Common myeloid progenitor, CD34-positive (primary cell): ENCODE results near the gene CPSF3.

Experiments
- CTCF ChIA-PET: fragments of 350-600 bp; sonication (Branson Sonifier 250); formaldehyde crosslinking; loops from one replicate; lab custom pipeline; 2021; ENCODE audit warnings: antibody characterized with exemption; lab: Charles Lee
- POLR2A ChIA-PET: fragments of 350-600 bp; sonication (Branson Sonifier 250); formaldehyde crosslinking; loops from one replicate; lab custom pipeline; 2021; ENCODE audit warnings: antibody characterized with exemption; lab: Charles Lee
- DNase-seq, 3 donors: peaks; one replicate each; pipeline versions ENCODE4 v3.0.0 to v3.0.0-alpha.2; 2013
- H3K27ac ChIP-seq, 2 experiments: 1 replicate in 1 of 2; 2 replicates in 1 of 2; pipeline ENCODE4 v1.7.0; 2013; ENCODE audit warnings: inconsistent platforms in 2 of 2, low read length in 2 of 2, mild to moderate bottlenecking in 2 of 2, low read depth in 1 of 2, moderate library complexity in 1 of 2; ENCODE audit not compliant: severe bottlenecking in 2 of 2, insufficient read depth in 1 of 2, poor library complexity in 1 of 2
- H3K27me3 ChIP-seq, 5 experiments: replicated peaks in 2 of 5; 1 replicate in 3 of 5; 2 replicates in 2 of 5; pipeline versions ENCODE4 v1.6.1 to v1.7.0; 2013; ENCODE audit warnings: low read length in 4 of 5, mild to moderate bottlenecking in 2 of 5, moderate library complexity in 2 of 5, inconsistent platforms in 1 of 5; ENCODE audit not compliant: insufficient read depth in 5 of 5, control insufficient read depth in 4 of 5
- H3K36me3 ChIP-seq, 4 experiments: 1 replicate in 2 of 4; 2 replicates in 2 of 4; pipeline versions ENCODE4 v1.6.1 to v1.7.0; 2013; ENCODE audit warnings: low read length in 3 of 4, control low read depth in 1 of 4, mild to moderate bottlenecking in 1 of 4; ENCODE audit not compliant: control insufficient read depth in 4 of 4, insufficient read depth in 4 of 4
- H3K4me1 ChIP-seq, 4 experiments: 1 replicate in 3 of 4; 2 replicates in 1 of 4; pipeline versions ENCODE4 v1.6.1 to v1.7.1; 2013; ENCODE audit warnings: low read length in 3 of 4, mild to moderate bottlenecking in 3 of 4, control low read depth in 1 of 4, inconsistent platforms in 1 of 4, moderate library complexity in 1 of 4; ENCODE audit not compliant: control insufficient read depth in 4 of 4, insufficient read depth in 4 of 4; ENCODE audit errors: control extremely low read depth in 1 of 4
- H3K4me3 ChIP-seq, 7 experiments: 1 replicate in 4 of 7; 2 replicates in 3 of 7; pipeline versions ENCODE4 v1.5.1 to v1.7.0; 2013; ENCODE audit warnings: mild to moderate bottlenecking in 7 of 7, low read length in 6 of 7, moderate library complexity in 6 of 7, inconsistent platforms in 2 of 7, low read depth in 2 of 7, control low read depth in 1 of 7; ENCODE audit not compliant: insufficient read depth in 4 of 7, control insufficient read depth in 1 of 7; ENCODE audit errors: extremely low read depth in 1 of 7
- H3K9me3 ChIP-seq, 5 experiments: 1 replicate in 4 of 5; 2 replicates in 1 of 5; pipeline versions ENCODE4 v1.6.1 to v1.7.1; 2013; ENCODE audit warnings: low read length in 4 of 5, mild to moderate bottlenecking in 2 of 5, inconsistent platforms in 1 of 5, low read depth in 1 of 5, moderate library complexity in 1 of 5; ENCODE audit not compliant: control insufficient read depth in 4 of 5, insufficient read depth in 2 of 5; ENCODE audit errors: control extremely low read depth in 1 of 5
- WGBS: methylation state at CpG from one replicate; pipeline ENCODE4 v1.1.5; 2013; ENCODE audit not compliant: insufficient coverage; 5-methylcytosine and 5-hydroxymethylcytosine counted together

Gene CPSF3

GRCh38 chr2:9422321-9423099, 944 bp upstream of the CPSF3 start:
- DNase-seq: peak; percentile 22 to 48 (median 40)

GRCh38 chr2:9423922-9424272, 443 bp downstream of the CPSF3 start:
- ChIA-PET CTCF (interaction anchor here (0.6 to 2.5 kb wide), 3 partner anchors 250 to 280 kb away, joined by 3 to 7 read pairs (median 4); no protein-coding TSS in a partner anchor), POLR2A (interaction anchor here (0.6 kb wide), 1 partner anchor 628 kb away, joined by 3 read pairs; no protein-coding TSS in a partner anchor)
- DNase-seq: peak; percentile 37 to 81 (median 74)

More at GRCh38 chr2:9422321-9423099, 944 bp upstream of the CPSF3 start:
- no peaks in the 10 kb centered on the region for H3K27me3 ChIP-seq
- CTCF ChIA-PET: interaction anchor here (2.5 kb wide), 1 partner anchor 278 kb away, joined by 7 read pairs; no protein-coding TSS in a partner anchor
- peak overlapping the region; percentile 90 to 100 (median 95) for H3K4me3 ChIP-seq
- peaks cover 11 to 30% (median 22%) of the 10 kb centered on the region in 4 experiments for H3K4me1 ChIP-seq
- H3K9me3 ChIP-seq: no peaks in the 10 kb centered on the region
- POLR2A ChIA-PET: no interaction called here
- WGBS: 18% methylated on average over 36 of the region's 42 CpGs
- peaks cover 0 to 19% (median 3%) of the 10 kb centered on the region in 4 experiments for H3K36me3 ChIP-seq
- H3K27ac ChIP-seq: peak overlapping the region in 1 of 2 experiments; percentile 94

GRCh38 chr2:9424447-9425164, 1.2 kb downstream of the CPSF3 start:
- peak in 1 of 3 donors; percentile 10 for DNase-seq
- Histone ChIP-seq H3K27me3 (no peaks in the 10 kb centered on the region), H3K4me1 (peaks cover 11 to 30% (median 22%) of the 10 kb centered on the region in 4 experiments), H3K9me3 (no peaks in the 10 kb centered on the region), H3K36me3 (peaks cover 0 to 17% (median 3%) of the 10 kb centered on the region in 4 experiments), H3K4me3 (peak overlapping the region in 6 of 7 experiments; percentile 90 to 100 (median 94)), H3K27ac (peak overlapping the region; percentile 88 to 94)
- POLR2A ChIA-PET: interaction anchor here (0.6 kb wide), 1 partner anchor 629 kb away, joined by 3 read pairs; no protein-coding TSS in a partner anchor
- WGBS: 86% methylated on average over 10 of the region's 11 CpGs
- CTCF ChIA-PET: interaction anchor here (0.6 to 0.8 kb wide), 2 partner anchors 251 to 258 kb away, joined by 3 to 4 read pairs; no protein-coding TSS in a partner anchor

More at GRCh38 chr2:9423922-9424272, 443 bp downstream of the CPSF3 start:
- under 1% methylated on average over 19 of the region's 21 CpGs for WGBS
- H3K4me3 ChIP-seq: peak overlapping the region; percentile 90 to 100 (median 95)
- H3K36me3 ChIP-seq: peaks cover 0 to 12% (median under 1%) of the 10 kb centered on the region in 4 experiments
- peak overlapping the region; percentile 88 to 94 for H3K27ac ChIP-seq
- no peaks in the 10 kb centered on the region for H3K9me3 ChIP-seq
- peaks cover 11 to 30% (median 22%) of the 10 kb centered on the region in 4 experiments for H3K4me1 ChIP-seq
- no peaks in the 10 kb centered on the region for H3K27me3 ChIP-seq

GRCh38 chr2:9428965-9429577, 5.6 kb downstream of the CPSF3 start:
- WGBS: no CpG with 5 or more reads among the region's 5 CpGs
- Histone ChIP-seq H3K4me1 (peaks cover 6 to 14% (median 11%) of the 10 kb centered on the region in 4 experiments), H3K9me3 (no peaks in the 10 kb centered on the region), H3K4me3 (no peak overlapping the region), H3K27me3 (no peaks in the 10 kb centered on the region), H3K36me3 (peaks cover 6 to 46% (median 31%) of the 10 kb centered on the region in 4 experiments), H3K27ac (no peak overlapping the region)
- ChIA-PET POLR2A (no interaction called here), CTCF (interaction anchor here (1.4 kb wide), 1 partner anchor 10 kb away, joined by 3 read pairs; no protein-coding TSS in a partner anchor)
- no peak for DNase-seq

GRCh38 chr2:9430316-9431293, 7.2 kb downstream of the CPSF3 start:
- Histone ChIP-seq H3K4me3 (no peak overlapping the region), H3K27ac (no peak overlapping the region), H3K9me3 (no peaks in the 10 kb centered on the region), H3K36me3 (peaks cover 6 to 60% (median 38%) of the 10 kb centered on the region in 4 experiments), H3K27me3 (no peaks in the 10 kb centered on the region), H3K4me1 (no peaks in the 10 kb centered on the region)
- ChIA-PET CTCF (no interaction called here), POLR2A (no interaction called here)
- WGBS: no CpG with 5 or more reads among the region's 2 CpGs
- DNase-seq: no peak

- no peak for DNase-seq
- WGBS: 92% methylated on average over 1 of the region's 2 CpGs
- Histone ChIP-seq H3K36me3 (peaks cover 15 to 85% (median 57%) of the 10 kb centered on the region in 4 experiments), H3K9me3 (peaks cover 0 to 2% (median 0%) of the 10 kb centered on the region in 5 experiments), H3K4me3 (no peak overlapping the region), H3K4me1 (no peaks in the 10 kb centered on the region), H3K27me3 (no peaks in the 10 kb centered on the region), H3K27ac (peak overlapping the region in 1 of 2 experiments; percentile 5)
- CTCF ChIA-PET: interaction anchor here (0.8 kb wide), 1 partner anchor 101 kb away, joined by 4 read pairs; no protein-coding TSS in a partner anchor
- POLR2A ChIA-PET: no interaction called here
These were observed 11.0 kb downstream of the CPSF3 start for GRCh38 chr2:9434489-9434888.
